AG04449 (cell line): Measurements from ENCODE around the gene CLNK.

Experiments
- CTCF ChIA-PET: fragments of 350-600 bp; formaldehyde crosslinking; extraction: SDS; loops from one replicate; lab custom pipeline; 2021; ENCODE audit warnings: antibody characterized with exemption; lab: Yijun Ruan, JAX
- POLR2A ChIA-PET: fragments of 400-600, 350-600 bp; formaldehyde crosslinking; extraction: SDS; loops from one replicate; lab custom pipeline; 2020; ENCODE audit warnings: antibody characterized with exemption, inconsistent platforms; lab: Yijun Ruan, JAX
- DNase-seq: peaks from one replicate; pipeline ENCODE4 v3.0.0-alpha.2; 2010; ENCODE audit warnings: low read depth, low spot score
- H3K4me3 ChIP-seq: 2 replicates; pipeline ENCODE4 v1.5.1; 2011; ENCODE audit warnings: low read depth, mild to moderate bottlenecking, control low read depth, low read length
- CTCF ChIP-seq: IDR thresholded peaks from one replicate; pipeline ENCODE4 v1.5.1; 2011; ENCODE audit warnings: mild to moderate bottlenecking, moderate library complexity, low read length, control low read depth, inconsistent platforms; ENCODE audit not compliant: insufficient read depth; ENCODE audit errors: missing control alignments

Gene CLNK

GRCh38 chr4:10491401-10491800 lies 193.2 kb downstream of the CLNK start:
- CTCF ChIA-PET, result no interaction called here
- DNase-seq, result no peak
- no peak for TF ChIP-seq CTCF
- POLR2A ChIA-PET, result no interaction called here
- no peak overlapping the region for H3K4me3 ChIP-seq

- CTCF ChIA-PET, result no interaction called here
- TF ChIP-seq CTCF, result no peak
- DNase-seq, result no peak
- no peak overlapping the region for H3K4me3 ChIP-seq
- POLR2A ChIA-PET, result no interaction called here
These were observed 193.6 kb downstream of the CLNK start for GRCh38 chr4:10490996-10491395.

GRCh38 chr4:10482913-10483312 lies 201.7 kb downstream of the CLNK start:
- no peak for TF ChIP-seq CTCF
- CTCF ChIA-PET, result no interaction called here
- no peak for DNase-seq
- no peak overlapping the region for H3K4me3 ChIP-seq
- POLR2A ChIA-PET, result no interaction called here

GRCh38 chr4:10480616-10481015 lies 204.0 kb downstream of the CLNK start:
- CTCF ChIA-PET, result no interaction called here
- DNase-seq, result no peak
- H3K4me3 ChIP-seq, result no peak overlapping the region
- POLR2A ChIA-PET, result no interaction called here
- TF ChIP-seq CTCF, result no peak

- no peak for TF ChIP-seq CTCF
- POLR2A ChIA-PET, result no interaction called here
- DNase-seq, result no peak
- no peak overlapping the region for H3K4me3 ChIP-seq
- CTCF ChIA-PET, result no interaction called here
These were observed 205.9 kb downstream of the CLNK start for GRCh38 chr4:10478621-10479020.

GRCh38 chr4:10470505-10470904 lies 214.1 kb downstream of the CLNK start:
- no peak for TF ChIP-seq CTCF
- ChIA-PET CTCF (interaction anchor here (1.2 to 3.3 kb wide), 2 partner anchors 9 kb away, joined by 6 to 20 read pairs; no protein-coding TSS in a partner anchor), POLR2A (no interaction called here)
- no peak overlapping the region for H3K4me3 ChIP-seq
- DNase-seq, result no peak

- TF ChIP-seq CTCF, result no peak
- ChIA-PET POLR2A (no interaction called here), CTCF (interaction anchor here (1.2 to 2.0 kb wide), 2 partner anchors 12 to 15 kb away, joined by 3 to 4 read pairs; no protein-coding TSS in a partner anchor)
- DNase-seq, result no peak
- H3K4me3 ChIP-seq, result no peak overlapping the region
These were observed 218.4 kb downstream of the CLNK start for GRCh38 chr4:10466161-10466560.
